RPMI8226 (cell line): Measurements from ENCODE around the gene GEMIN5.
"Not testable (repeated sequence)": the region's sequence is repeated elsewhere in the genome, so short reads cannot be mapped to it uniquely, and the experiment has no call there.

Experiments
- DNase-seq: peaks from one replicate; pipeline ENCODE4 v3.0.0-alpha.2; 2015

The GEMIN5 gene

GRCh38 chr5:154937718-154938466 is at the start of gene GEMIN5:
TSS of gene GEMIN5 (minus strand) at chr5:154938211. CDS start at chr5:154938133, 78 bp downstream.
- peak; percentile 95 for DNase-seq

- DNase-seq: no peak
These were observed 48.1 kb upstream of the GEMIN5 start for GRCh38 chr5:154986151-154986550.

GRCh38 chr5:154984946-154985516 is 47.0 kb upstream of the GEMIN5 start:
- DNase-seq: no peak

GRCh38 chr5:154978294-154978693 is 40.3 kb upstream of the GEMIN5 start:
- DNase-seq: not testable (repeated sequence)

- no peak for DNase-seq
These were observed 39.4 kb upstream of the GEMIN5 start for GRCh38 chr5:154977409-154977808.

GRCh38 chr5:154976082-154976481 is 38.1 kb upstream of the GEMIN5 start:
- DNase-seq: not testable (repeated sequence)

GRCh38 chr5:154972476-154973080 is 34.6 kb upstream of the GEMIN5 start:
- DNase-seq: peak; percentile 35

GRCh38 chr5:154971501-154971900 is 33.5 kb upstream of the GEMIN5 start:
- no peak for DNase-seq

- peak; percentile 47 for DNase-seq
These were observed 32.7 kb upstream of the GEMIN5 start for GRCh38 chr5:154970759-154971158.

GRCh38 chr5:154968953-154969352 is 30.9 kb upstream of the GEMIN5 start:
- DNase-seq: no peak

GRCh38 chr5:154967421-154968024 is 29.5 kb upstream of the GEMIN5 start:
- DNase-seq: no peak

- DNase-seq: no peak
These were observed 28.9 kb upstream of the GEMIN5 start for GRCh38 chr5:154966874-154967273.

GRCh38 chr5:154966081-154966841 is 28.2 kb upstream of the GEMIN5 start:
- DNase-seq: no peak

GRCh38 chr5:154962494-154962893 is 24.5 kb upstream of the GEMIN5 start:
- no peak for DNase-seq

GRCh38 chr5:154956712-154957111 is 18.7 kb upstream of the GEMIN5 start:
- no peak for DNase-seq

- DNase-seq: no peak
These were observed 11.8 kb upstream of the GEMIN5 start for GRCh38 chr5:154949781-154950180.

- no peak for DNase-seq
These were observed 10.3 kb upstream of the GEMIN5 start for GRCh38 chr5:154948313-154948712.

- no peak for DNase-seq
These were observed 9.8 kb upstream of the GEMIN5 start for GRCh38 chr5:154947778-154948177.

GRCh38 chr5:154945695-154946301 is 7.8 kb upstream of the GEMIN5 start:
- DNase-seq: peak; percentile 8

GRCh38 chr5:154944716-154945115 is 6.7 kb upstream of the GEMIN5 start:
- DNase-seq: no peak

- DNase-seq: no peak
These were observed 5.5 kb upstream of the GEMIN5 start for GRCh38 chr5:154943527-154943926.
